ENCODE data around the gene QKI. TPM values are rescaled to one million over a fixed set of nuclear protein-coding genes. Genes with fewer than 3 reads are reported as not detected.
A peak's percentile ranks its signal among the peaks of the same experiment; 100 is the strongest.

Gene QKI
- polyA plus RNA-seq, 1 experiment = 143 TPM

- Histone ChIP-seq H3K4me3 (ENCODE audit: low read depth, low read length) (peak overlapping the region; percentile 94), H3K27me3 (ENCODE audit: control insufficient read depth, insufficient read depth, low read length) (no peaks in the 10 kb centered on the region), H3K36me3 (ENCODE audit: control insufficient read depth, insufficient read depth, low read length) (no peaks in the 10 kb centered on the region)
- CTCF ChIA-PET = no interaction called here
- POLR2A ChIA-PET = interaction anchor here (0.7 kb wide), 1 partner anchor 344 kb away, joined by 3 read pairs; no protein-coding TSS in a partner anchor
- DNase-seq (ENCODE audit: low read depth) = no peak
- no peak for TF ChIP-seq CTCF (IDR thresholded peaks at IDR 0.05; ENCODE audit: insufficient read depth, low read depth, low read length)
These were observed 565 bp downstream of the QKI start for GRCh38 chr6:163414946-163415619.

GRCh38 chr6:163415620-163416556 lies 1.4 kb downstream of the QKI start:
- Histone ChIP-seq H3K27me3 (ENCODE audit: control insufficient read depth, insufficient read depth, low read length) (no peaks in the 10 kb centered on the region), H3K4me3 (ENCODE audit: low read depth, low read length) (peak overlapping the region; percentile 94), H3K36me3 (ENCODE audit: control insufficient read depth, insufficient read depth, low read length) (no peaks in the 10 kb centered on the region)
- CTCF ChIA-PET = interaction anchor here (0.6 to 1.0 kb wide), 7 partner anchors 22 to 908 kb away, joined by 3 read pairs; no protein-coding TSS in a partner anchor
- POLR2A ChIA-PET = no interaction called here
- DNase-seq (ENCODE audit: low read depth) = no peak
- TF ChIP-seq CTCF (IDR thresholded peaks at IDR 0.05; ENCODE audit: insufficient read depth, low read depth, low read length) = no peak

GRCh38 chr6:163416557-163417253 lies 2.2 kb downstream of the QKI start:
- peak overlapping the region; percentile 94 for H3K4me3 ChIP-seq (ENCODE audit: low read depth, low read length)
- H3K27me3 ChIP-seq (ENCODE audit: control insufficient read depth, insufficient read depth, low read length) = no peaks in the 10 kb centered on the region
- peak; percentile 63 for TF ChIP-seq CTCF (IDR thresholded peaks at IDR 0.05; ENCODE audit: insufficient read depth, low read depth, low read length)
- ChIA-PET CTCF (interaction anchor here (0.6 to 1.7 kb wide), 9 partner anchors 12 to 907 kb away, joined by 3 to 4 read pairs (median 3); no protein-coding TSS in a partner anchor), POLR2A (interaction anchor here (0.5 to 0.7 kb wide), 4 partner anchors 113 to 1981 kb away, joined by 3 to 5 read pairs (median 4); no protein-coding TSS in a partner anchor)
- no peaks in the 10 kb centered on the region for H3K36me3 ChIP-seq (ENCODE audit: control insufficient read depth, insufficient read depth, low read length)
- DNase-seq (ENCODE audit: low read depth) = peak; percentile 44

GRCh38 chr6:163417595-163417994 lies 3.1 kb downstream of the QKI start:
- ChIA-PET POLR2A (no interaction called here), CTCF (interaction anchor here (1.2 to 1.7 kb wide), 2 partner anchors 11 to 543 kb away, joined by 3 to 4 read pairs; no protein-coding TSS in a partner anchor)
- TF ChIP-seq CTCF (IDR thresholded peaks at IDR 0.05; ENCODE audit: insufficient read depth, low read depth, low read length) = no peak
- DNase-seq (ENCODE audit: low read depth) = no peak
- Histone ChIP-seq H3K27me3 (ENCODE audit: control insufficient read depth, insufficient read depth, low read length) (no peaks in the 10 kb centered on the region), H3K36me3 (ENCODE audit: control insufficient read depth, insufficient read depth, low read length) (no peaks in the 10 kb centered on the region), H3K4me3 (ENCODE audit: low read depth, low read length) (peak overlapping the region; percentile 39)

All from BJ (cell line).